NCI-H2107 (cell line): ENCODE measurements around the gene FGD4.

ENCODE experiments used
- DNase-seq: peaks from one replicate; lab custom pipeline; 2025; lab: John Stamatoyannopoulos, UW

FGD4 gene

DNA sequence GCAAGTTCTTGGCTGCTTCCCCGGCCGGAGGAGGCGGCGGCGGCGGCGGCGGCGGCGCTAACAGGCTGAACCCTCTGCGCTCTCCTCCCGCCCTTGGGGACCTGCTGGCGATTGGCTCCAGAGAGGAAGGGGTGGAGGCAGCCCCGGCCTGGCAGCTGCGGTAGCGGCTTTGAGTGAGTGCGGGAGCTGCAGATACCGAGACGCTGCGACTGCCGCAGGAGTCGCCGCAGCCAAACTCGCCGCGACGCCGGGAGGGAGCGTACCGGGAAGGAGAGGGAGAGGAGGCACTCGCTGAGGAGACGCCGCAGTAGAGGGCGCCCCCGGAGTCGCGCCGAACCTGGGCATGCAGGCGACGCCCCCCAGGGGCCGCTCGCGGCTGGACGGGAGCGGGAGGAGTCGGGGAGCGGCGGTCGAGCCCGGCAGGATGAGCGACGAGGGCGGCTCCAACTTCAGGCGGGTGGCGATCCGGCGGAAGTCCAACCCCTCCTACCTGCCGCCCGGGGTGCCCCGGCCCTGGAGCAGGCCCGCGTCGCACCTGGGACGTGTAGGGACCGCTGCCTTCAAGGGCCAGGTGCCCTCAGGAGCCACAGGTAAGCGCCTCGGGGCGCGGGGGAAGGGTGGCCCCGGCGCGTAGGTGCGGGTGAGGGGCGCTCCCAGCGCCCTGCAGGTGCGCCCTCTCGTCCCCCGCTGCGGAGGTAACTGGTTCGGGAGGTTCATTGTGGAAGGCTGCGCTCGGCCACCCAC, at the start of gene FGD4:
Gene FGD4, plus strand, starts transcription at position 189 of the 744 bp plus-strand sequence.
- DNase-seq, result peak; percentile 73

DNA sequence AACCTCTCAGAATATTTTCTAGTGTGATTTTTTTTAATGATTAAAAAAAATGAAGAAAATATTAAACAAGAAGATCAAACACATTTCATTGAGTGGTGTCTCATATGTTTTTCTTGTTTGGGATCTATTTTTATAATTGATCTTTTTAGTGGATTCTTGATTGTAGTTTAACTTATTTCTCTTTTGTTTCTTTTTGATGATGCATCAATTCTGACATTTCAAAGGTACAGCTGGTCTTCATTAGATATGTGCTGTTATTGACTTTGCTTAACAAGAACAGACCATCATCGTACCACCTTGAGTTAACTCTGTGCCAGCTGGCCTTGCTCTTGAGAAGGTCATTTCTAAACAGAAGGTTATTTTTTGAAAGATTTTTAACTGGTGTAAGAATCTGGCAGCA, 45.8 kb upstream of the FGD4 start:
- DNase-seq, result no peak

GRCh38 chr12:32357601-32358249, 41.6 kb upstream of the FGD4 start:
- DNase-seq, result no peak

DNA sequence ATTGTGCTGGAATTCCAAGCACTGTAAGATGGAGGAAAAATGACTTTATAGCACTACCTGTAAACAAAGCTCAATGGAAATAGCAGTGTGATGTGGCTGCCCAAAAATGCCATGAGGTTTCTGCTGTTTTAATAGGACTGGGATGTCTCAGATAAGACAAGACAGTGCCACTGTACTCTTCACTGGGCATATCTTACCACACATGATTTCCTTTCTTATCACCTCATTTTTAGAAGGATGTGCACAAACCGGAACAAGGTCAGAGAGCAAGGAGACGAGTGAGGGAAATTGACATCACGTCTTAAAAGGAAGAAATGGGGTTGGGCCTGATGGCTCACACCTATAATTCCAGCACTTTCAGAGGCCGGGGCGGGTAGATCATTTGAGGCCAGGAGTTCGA, 38.4 kb upstream of the FGD4 start:
- DNase-seq, result no peak

DNA sequence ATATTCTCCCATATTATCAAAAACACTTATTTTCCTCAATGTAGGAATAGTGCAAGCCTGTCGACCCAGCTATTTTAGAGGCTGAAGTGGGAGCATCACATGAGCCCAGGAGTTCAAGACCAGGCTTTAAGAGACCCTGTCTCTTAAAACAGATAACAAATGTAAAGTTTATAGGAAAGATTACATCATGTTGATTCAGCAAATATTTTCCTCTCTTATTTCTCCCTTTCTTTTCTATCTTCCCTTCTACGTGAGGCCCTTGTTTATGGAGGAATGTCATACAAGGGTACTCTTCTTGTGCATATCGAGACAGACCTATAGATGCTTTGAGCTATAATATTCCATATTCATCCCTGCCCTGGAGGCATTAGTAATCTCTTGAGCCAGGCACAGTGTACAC, 36.5 kb upstream of the FGD4 start:
- DNase-seq, result no peak

DNA sequence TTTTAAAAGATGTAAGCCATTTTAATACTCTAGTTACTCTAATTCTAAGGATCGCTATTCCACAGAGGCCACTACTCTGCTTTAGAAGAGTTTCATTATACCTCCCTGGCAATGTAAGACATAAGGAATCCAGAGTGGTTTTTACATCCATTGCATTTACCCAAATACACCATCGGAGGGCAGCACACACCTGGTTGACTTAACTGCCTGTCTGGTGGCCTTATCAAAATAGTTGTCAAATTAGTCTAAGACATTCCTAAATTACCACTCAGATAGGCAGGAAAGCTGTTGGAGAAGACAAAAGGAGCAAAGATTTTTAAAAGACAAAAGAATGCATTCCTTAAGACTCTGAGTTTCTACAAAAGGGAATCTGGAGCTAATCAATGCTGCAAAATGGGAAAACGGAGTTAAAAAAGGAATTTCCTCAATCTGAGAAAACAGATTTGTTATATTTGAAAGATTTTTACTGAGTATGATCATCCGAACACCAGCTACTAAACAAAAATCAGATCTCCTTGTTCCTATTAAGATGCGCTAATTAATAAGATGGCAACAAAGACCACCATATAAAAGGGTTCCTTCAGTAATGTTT, 33.8 kb upstream of the FGD4 start:
- DNase-seq, result peak; percentile 50

- DNase-seq, result no peak
These were observed 32.6 kb upstream of the FGD4 start for GRCh38 chr12:32366714-32367113.

DNA sequence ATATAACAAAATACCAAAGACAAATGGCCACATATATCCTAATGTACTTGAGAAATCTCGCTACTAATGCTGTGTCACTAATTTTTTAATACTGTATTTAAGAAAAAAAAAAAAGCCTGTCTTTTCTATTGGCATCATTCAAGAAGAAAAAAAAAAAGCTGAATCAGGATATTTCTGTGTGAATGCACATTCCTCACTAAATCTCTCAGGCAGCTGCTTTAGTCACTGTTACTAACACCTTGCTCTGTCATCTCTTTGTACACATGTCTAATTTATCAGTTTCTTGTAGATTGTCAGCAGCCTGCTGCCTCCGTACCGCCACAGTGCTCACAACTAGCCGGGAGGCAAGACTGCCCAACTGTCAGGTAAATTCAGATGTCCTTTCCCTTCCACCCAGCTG, 32.0 kb upstream of the FGD4 start:
- DNase-seq, result no peak

- no peak for DNase-seq
These were observed 30.2 kb upstream of the FGD4 start for GRCh38 chr12:32369202-32369601.

GRCh38 chr12:32377344-32378055, 21.9 kb upstream of the FGD4 start:
- DNase-seq, result no peak

- DNase-seq, result no peak
These were observed 20.1 kb upstream of the FGD4 start for GRCh38 chr12:32379213-32379612.

GRCh38 chr12:32379667-32380066, 19.7 kb upstream of the FGD4 start:
- DNase-seq, result no peak

- no peak for DNase-seq
These were observed 17.1 kb upstream of the FGD4 start for GRCh38 chr12:32382226-32382625.

DNA sequence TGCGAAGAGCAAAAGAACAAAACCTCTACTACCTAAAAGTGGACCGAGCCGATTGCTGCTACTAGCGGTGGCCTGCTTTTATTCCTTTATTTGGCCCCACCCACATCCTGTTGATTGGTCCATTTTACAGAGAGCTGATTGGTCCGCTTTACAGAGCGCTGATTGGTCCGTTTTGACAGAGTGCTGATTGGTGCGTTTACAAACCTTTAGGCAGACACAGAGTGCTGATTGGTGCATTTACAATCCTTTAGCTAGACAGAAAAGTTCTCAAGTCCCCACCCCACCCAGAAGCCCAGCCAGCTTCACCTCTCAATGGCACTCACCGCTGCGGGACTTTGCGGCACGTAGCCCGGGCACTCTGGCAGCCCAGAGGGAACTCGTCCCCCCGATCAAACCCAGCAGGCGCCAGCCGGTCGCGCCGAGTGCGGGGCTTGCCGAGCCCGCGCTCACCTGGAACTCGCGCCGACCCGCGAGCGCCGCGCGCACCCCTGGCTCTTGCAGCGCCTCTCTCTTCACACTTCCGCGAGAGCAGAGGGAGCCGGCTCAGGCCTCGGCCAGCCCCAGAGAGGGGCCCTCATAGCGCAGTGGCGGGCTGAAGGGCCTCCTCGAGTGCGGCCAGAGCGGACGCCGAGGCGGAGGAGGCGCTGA, 8.7 kb upstream of the FGD4 start:
- no peak for DNase-seq

- DNase-seq, result no peak
These were observed 4.3 kb upstream of the FGD4 start for GRCh38 chr12:32395026-32395425.

- no peak for DNase-seq
These were observed 1.7 kb upstream of the FGD4 start for GRCh38 chr12:32397696-32398095.

- no peak for DNase-seq
These were observed 1.2 kb upstream of the FGD4 start for GRCh38 chr12:32398181-32398580.

GRCh38 chr12:32398816-32399369, 465 bp upstream of the FGD4 start:
- DNase-seq, result no peak

- no peak for DNase-seq
These were observed 835 bp downstream of the FGD4 start for GRCh38 chr12:32400114-32400672.

GRCh38 chr12:32400866-32401265, 1.5 kb downstream of the FGD4 start:
- no peak for DNase-seq

- no peak for DNase-seq
These were observed 2.8 kb downstream of the FGD4 start for GRCh38 chr12:32402170-32402569.

DNA sequence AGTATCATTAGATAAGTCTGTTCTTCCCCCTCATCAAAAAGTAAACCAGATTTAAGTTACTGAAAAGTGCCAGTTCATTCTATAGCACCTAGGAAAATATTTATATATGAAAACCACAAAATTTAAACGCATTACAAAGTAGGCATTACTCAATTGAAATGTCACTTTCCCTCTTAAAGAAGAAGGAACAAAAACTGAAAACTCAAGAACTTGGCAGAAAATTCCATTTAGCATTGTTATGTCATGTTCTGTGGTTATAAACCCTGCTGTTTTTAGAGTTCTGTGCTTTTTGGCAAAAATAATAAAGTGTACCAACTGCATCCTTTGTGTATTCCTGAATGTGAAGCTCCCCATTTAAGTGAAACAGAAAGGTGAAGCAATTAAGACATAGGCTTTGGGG, 3.6 kb downstream of the FGD4 start:
- no peak for DNase-seq
